GM19372 (cell line): ENCODE results near the gene RETNLB.

Experiments used
- ATAC-seq: cut with Tn5 transposase; IDR thresholded peaks from one replicate; pipeline ENCODE4 v1.9.1; 2021; ENCODE audit warnings: mild to moderate bottlenecking, low read depth, moderate library complexity; ENCODE audit not compliant: unreplicated experiment

RETNLB gene, protein sequence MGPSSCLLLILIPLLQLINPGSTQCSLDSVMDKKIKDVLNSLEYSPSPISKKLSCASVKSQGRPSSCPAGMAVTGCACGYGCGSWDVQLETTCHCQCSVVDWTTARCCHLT

DNA sequence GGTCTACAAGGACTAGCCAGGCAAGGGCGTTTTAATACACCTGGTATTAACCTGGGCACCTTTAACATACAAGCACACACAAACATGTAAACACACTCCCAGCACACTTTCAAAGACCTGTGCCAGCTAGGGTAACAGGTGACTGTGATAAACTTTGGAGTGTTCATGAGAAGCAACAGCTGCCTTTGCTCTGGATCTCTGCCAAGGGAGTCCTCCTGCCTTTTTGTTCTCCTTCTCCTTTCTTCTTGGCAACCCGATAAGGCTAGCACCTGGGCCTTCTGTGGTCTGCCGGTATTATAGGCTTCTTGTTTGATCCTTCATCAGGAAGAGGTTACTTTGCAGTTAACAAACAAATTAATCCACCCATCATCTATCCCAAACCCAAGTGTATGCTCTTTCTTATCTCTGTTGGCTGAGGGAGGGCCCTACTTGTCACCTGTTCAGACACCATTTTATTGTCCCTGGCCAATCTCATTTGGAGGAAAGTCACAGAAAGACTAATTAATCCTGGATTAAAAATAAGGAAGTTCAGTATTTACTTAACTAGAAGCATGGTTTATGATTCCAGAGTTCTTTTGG, at the start of gene RETNLB:
Gene RETNLB (minus strand): TSS at position 7 of the 579 bp plus-strand sequence. CDS start 225 bp downstream, outside the sequence.
- no peak for ATAC-seq

GRCh38 chr3:108806316-108806715, 49.1 kb upstream of the RETNLB start:
- no peak for ATAC-seq

DNA sequence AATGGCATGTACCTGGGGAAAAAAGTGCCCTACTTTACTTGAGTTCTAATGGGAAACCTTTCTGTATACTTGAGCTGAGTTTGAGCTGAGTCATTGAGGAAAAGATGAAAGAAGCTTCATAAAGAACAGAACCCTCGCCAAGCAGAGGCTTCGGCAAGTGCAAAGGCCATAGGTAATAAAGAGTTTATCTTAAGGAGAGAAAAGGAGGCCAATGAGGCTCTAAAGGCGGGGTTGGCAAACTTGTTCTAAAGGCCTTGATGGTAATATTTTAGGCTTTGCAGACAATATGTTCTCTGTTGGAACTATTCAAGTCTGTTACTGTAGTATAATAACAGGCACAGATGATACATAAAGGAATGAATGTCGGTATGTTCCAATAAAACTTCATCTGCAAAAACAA, 47.8 kb upstream of the RETNLB start:
- no peak for ATAC-seq

GRCh38 chr3:108804437-108804836, 47.2 kb upstream of the RETNLB start:
- no peak for ATAC-seq

GRCh38 chr3:108791473-108791872, 34.3 kb upstream of the RETNLB start:
- no peak for ATAC-seq

GRCh38 chr3:108780235-108780634, 23.0 kb upstream of the RETNLB start:
- no peak for ATAC-seq

DNA sequence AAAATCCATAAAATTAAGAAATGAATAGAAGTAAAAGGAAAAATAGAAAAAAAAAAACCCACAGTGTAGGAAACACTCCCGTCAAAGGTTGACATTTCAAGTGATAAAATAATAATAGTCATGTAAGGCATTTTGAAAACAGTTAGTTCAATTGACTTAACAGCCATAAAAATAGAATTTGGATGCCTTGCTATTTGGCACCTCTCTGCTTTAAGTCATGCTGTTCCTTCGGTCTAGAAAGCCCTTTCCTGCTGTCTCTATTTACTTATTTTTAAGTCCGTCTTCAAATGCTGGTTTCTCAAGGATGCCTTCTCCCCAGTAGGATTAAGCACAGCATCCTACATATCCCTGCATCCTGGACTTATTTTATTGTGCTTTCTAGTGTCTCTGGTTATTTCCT, 22.3 kb upstream of the RETNLB start:
- no peak for ATAC-seq

DNA sequence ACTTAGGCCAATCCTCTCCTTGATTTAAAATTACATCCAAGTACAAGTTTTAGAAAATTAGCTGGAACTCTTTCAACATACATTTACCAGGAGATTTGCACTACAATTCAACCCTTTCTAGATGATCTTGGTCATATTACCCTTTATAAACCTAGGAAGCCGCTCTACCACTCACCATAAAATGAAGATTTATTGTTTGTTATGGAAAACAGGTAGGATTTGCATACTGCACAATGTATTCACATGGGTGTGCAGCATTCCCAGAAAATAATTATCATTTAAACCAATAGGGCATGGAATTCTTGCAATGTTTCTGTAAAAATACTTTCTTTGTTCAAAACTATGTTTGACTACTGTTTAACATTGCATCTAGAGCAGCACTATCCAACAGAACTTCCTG, 18.4 kb upstream of the RETNLB start:
- ATAC-seq, result no peak

DNA sequence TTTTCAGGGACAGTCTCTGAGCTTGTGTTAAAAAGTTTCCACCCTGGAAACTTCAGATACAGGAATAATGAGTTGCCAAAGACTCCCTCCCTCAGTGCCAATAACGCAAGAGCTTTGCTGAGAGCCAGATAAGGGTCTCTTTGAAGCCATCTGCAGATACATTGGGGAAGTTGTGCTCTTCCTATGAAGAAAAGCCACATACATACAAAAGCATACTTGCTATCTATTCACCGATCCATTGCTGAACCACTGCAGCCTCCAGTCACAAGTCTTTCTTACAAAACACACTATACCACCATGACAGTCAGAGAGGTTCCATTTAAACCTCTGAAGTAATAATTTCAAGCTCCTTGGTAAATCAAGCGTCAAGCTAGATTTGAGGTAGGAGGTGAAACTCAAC, 10.0 kb upstream of the RETNLB start:
- no peak for ATAC-seq

- ATAC-seq, result no peak
Observed at GRCh38 chr3:108755686-108756085, 1.5 kb downstream of the RETNLB start.

GRCh38 chr3:108744762-108745161, 12.4 kb downstream of the RETNLB start:
- no peak for ATAC-seq

DNA sequence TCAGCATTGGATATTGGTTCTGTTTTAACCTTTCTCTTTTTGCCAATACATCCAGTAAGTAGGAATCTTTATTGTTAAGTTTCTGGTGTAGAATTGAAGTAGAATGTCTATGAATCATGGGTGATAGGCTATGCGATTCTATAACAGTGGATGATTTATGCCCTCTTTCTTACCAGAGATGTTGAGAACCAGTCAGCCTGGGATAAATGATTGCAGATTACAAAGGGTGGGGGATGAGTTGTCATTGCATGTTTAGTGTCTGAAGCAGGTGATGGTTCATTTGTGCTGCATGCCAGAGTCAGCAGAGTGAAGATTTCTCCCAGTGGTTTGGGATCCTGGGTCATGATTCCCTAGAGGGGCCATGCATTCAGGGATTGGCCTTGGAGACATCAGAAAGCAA, 14.3 kb downstream of the RETNLB start:
- ATAC-seq, result no peak

GRCh38 chr3:108736821-108737220, 20.4 kb downstream of the RETNLB start:
- ATAC-seq, result no peak

DNA sequence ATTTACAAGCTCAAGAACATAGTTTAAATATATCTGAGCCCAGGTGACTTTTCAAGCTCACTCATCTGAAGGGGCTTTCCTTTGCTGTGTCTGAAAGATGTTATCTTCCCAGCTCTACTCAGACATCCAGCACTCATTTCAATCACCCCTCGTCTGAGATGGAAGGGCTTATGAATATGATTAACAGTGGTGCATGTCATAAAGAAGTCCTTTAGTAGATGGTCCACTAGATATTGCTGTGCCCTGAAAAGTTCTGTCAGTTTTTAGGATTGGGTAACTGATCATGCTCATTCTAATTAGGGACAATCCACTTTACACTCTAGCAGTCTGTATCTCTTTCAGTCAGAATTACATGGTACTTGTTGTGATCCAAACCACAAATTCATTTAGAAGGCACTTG, 28.3 kb downstream of the RETNLB start:
- ATAC-seq, result no peak

GRCh38 chr3:108728105-108728504, 29.1 kb downstream of the RETNLB start:
- ATAC-seq, result no peak

GRCh38 chr3:108724101-108724500, 33.1 kb downstream of the RETNLB start:
- no peak for ATAC-seq

DNA sequence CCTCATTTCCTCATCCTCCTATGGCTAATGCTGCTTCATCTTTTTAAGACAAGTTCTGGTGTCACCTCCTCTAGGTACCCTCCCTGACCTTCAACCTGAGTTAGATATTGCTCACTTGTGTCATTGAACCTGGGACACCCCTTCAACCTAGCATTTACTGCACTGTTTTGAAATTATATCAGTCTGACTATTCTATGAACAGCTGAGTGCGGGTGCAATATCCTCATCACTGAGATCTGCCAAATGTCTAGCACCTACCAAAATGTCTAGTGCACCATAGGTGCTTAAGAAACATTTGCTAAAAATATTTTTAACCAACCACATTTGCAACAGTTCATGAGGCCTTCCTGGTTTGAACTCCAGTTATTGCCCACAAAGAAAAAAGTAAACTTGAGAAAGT, 34.5 kb downstream of the RETNLB start:
- ATAC-seq, result no peak

- ATAC-seq, result no peak
Observed at GRCh38 chr3:108719178-108719806, 37.9 kb downstream of the RETNLB start.

DNA sequence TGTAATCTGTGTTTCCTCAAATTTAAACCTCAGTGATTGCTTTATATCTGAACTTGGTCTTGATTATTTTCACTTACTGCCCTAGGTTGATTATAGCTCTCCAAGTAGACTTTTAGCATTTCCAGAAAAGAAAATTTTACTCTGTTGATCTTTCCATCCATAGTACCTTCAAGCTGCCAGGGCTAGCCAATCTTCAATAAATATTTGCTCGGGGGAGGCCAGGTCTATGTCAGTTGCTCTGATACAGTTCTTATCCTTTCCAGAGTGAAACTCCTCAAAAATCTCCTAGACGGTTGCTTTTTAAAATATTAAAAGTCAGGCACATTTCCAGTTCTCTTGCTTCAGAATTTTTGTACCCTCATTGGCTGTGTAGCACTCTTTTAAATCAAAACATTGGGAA, 38.8 kb downstream of the RETNLB start:
- no peak for ATAC-seq

DNA sequence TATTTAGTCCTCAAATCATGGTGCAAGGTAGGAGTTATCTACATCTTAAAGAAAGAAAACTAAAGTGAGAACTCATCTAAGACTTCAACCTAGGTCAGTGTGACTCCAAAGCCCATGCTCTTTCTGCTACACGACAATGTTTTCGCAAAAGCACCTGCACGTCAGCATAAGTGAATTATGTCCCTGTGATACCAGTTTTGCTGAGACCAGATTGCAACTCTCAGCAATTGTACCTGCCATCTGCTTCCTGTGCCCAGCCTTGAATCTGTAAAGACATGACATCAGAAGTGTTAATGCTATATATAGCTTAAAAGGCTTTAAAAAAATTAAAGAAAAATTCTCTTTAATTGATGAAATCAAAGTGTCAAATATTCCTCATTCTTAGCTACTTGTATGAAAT, 43.4 kb downstream of the RETNLB start:
- no peak for ATAC-seq

DNA sequence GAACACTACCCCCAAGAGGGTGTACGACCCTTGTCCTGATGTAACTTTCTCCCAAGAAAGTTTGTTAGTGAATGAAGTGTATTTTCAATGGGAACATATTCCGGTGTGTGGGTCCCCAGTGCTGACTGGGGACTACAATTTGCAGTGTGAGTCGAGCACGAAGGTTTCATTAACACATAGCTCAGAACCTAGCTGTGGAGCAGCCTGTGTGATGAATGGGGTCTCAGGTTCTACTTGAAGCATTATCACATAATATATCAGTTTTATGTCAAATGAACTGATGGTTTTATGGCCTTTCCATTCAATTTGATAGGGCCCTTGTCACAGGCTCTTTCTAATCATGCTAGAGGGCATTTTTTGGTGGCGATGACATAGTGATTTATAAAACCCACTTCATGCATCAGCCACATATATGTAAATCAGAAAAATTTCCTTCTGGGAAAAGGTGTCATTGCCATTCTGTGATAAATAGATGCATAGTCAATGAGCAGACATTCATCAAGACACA, 44.1 kb downstream of the RETNLB start:
- ATAC-seq, result no peak
